ENCODE data around the gene PRRC2A.

DNA sequence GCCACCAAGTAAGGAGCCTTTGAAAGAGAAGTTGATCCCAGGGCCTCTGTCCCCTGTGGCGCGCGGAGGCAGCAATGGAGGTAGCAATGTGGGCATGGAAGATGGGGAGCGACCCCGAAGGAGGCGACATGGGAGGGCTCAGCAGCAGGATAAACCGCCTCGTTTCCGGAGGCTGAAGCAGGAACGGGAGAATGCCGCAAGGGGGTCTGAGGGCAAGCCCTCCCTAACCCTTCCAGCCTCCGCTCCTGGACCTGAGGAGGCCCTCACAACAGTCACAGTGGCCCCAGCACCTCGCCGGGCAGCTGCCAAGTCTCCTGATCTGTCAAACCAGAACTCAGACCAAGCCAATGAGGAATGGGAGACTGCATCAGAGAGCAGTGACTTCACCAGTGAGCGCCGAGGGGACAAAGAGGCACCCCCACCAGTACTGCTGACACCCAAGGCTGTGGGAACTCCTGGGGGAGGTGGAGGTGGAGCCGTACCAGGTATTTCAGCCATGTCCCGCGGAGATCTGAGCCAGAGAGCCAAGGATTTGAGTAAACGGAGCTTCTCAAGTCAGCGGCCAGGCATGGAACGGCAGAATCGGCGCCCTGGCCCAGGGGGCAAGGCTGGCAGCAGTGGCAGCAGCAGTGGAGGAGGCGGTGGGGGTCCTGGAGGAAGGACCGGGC is 11.9 kb downstream of the PRRC2A start:
- TF ChIP-seq CTCF (tag by site-specific recombination; IDR thresholded peaks at IDR 0.05): no peak
- TF ChIP-seq REPIN1 (tag by site-specific recombination; IDR thresholded peaks at IDR 0.05; ENCODE audit: low read depth): no peak
